ENCODE results near the gene ZNF367.

Gene ZNF367

DNA sequence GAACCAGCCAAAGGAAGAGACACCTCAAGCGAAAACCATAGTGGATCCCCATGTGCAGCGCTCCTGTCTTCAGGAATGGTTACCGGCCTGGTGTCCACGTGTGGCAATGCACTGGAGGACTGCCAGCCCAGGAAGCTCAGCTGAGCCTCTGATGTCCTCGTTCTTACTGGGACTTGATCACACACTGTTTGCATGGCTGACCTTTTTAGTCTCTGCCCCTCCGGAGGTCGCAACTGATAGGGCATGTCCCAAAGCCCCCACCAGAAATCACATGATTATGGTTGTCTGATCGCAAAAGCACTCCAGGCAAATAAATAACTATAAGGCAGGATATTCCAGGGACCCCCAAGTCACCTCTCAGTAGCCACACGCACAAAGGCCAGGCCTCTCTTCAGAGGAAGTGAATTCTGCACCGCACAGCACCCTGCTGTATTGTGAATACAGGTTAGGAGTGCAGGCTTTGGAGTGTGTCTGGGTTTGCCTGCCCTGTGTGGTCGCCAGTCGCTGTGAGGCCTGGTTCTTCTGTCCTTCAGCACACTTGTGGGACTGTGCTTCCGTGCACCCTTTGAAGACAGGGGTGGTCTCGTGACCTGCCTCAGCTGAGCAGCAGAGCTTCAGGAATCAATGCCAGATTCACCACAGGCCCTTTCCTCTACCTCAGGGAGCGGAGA lies 18.4 kb upstream of the ZNF367 start:
- no peak for DNase-seq

DNA sequence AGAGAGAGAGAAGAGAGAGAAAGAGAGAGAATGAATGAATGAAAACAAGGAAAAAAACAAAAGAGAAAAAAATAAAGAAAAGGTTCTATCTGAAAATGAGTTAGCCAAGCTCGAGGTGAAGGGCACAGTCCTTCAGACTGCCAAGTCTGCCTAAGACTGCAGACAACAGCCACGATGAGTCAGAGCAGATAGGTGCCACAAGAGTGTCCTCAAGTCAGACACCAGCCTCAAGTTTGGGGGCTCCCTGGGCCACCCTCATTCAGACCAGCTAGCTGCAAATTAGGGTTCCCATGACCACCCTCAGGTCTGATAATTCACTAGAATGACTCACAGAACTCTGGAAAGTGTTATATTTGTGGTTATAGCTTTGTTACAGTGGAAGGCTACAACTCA lies 17.9 kb upstream of the ZNF367 start:
- no peak for DNase-seq

DNA sequence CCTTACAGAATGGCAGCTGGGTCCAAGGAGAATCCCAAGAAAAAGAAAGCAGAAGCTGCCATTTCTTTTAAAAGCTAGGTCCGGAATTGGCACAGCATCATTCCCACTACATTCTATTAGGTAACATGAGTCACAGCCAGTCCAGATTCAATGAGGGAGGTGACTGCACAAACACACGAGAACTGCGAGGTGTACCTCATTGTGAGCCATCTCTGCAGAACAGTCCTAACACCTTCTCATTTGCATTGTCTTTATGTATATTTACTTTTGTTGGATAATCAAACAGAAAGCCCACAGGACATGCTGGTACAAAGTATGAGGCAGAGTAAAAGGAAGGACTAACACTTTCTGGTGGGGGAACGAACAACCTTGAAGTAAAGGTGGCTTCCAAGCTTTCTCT lies 17.2 kb upstream of the ZNF367 start:
- DNase-seq = no peak

DNA sequence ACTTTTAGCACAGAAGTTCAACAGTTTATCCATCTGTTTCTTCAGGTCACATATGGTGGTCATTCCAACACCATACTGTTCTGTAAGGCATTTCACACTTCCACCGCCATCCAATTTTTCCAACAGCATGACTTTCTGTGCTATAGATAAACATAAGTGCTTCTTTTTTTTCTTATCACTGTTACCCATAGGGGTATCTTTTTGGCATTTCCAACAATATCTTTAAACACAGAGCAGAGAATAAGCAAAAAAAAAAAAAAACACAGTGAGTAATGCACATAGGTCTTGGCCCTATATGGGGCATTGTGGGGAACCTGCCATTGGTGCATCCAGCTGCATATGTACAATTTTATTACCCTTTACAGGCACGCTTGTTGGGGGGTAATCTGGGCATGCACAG lies 12.2 kb upstream of the ZNF367 start:
- no peak for DNase-seq

DNA sequence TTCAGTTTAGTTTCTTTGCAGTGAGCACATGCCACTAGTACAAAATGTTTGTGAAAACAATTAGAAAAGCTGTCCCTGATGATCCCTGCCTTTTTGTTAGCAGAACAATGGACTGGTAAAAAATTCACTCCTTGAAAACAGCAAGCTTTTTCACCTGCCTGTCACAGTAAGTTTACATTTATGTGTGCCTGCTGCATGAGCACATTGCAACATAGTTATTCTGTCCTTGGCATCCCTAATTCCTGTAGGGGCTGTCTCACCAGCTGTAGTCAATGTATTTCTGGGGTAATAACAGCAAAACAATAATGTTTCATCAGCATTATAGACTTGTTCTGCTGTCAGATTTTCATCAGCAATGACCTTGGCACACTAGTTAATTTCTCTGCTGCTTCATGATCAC lies 11.6 kb upstream of the ZNF367 start:
- no peak for DNase-seq

DNA sequence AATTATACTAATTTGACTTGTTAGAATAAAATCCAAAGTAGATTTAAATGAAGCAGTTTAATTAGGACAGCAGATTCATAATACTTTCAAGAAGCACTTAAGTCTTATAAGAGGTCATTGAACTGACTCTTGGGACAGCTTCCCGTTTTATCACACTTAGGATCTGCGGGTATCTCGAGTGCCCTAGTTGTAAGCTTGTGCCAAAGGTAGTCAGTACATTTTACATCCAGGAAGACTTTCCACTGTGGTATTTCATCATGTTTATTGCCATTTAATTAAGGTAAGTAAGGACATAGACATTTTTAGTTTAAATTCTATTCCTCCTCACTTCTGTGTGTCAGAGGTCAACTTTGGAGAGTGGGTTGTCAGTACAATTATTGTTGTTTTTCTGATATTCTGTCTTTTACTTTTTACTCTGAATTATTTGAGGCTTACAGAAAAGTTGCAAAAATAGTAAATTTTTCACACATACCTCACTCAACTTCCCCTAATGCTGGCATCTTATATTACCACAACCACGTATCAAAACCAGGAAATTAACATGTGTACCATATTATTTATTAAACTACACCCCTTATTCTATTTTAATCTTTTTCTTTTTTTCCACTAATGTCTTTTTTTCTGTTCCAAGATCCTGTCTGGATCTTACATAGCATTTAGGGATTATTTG lies 7.5 kb upstream of the ZNF367 start:
- DNase-seq = no peak

DNA sequence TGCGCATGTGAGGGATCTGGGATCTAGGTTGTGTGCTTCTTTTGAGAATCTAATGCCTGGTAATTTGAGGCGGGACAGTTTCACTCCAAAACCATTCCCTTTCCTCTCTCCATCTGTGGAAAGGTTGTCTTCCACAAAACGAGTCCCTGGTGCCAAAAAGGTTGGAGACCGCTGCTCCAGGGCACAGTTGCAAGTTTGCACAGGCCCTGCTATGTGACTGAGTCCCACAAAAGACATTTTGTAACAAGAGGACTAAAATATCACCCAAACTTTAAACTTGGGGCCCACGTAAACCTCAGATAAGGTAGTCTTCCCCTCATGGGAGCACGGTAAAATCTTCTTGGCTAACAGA lies 5.8 kb upstream of the ZNF367 start:
- DNase-seq = no peak

DNA sequence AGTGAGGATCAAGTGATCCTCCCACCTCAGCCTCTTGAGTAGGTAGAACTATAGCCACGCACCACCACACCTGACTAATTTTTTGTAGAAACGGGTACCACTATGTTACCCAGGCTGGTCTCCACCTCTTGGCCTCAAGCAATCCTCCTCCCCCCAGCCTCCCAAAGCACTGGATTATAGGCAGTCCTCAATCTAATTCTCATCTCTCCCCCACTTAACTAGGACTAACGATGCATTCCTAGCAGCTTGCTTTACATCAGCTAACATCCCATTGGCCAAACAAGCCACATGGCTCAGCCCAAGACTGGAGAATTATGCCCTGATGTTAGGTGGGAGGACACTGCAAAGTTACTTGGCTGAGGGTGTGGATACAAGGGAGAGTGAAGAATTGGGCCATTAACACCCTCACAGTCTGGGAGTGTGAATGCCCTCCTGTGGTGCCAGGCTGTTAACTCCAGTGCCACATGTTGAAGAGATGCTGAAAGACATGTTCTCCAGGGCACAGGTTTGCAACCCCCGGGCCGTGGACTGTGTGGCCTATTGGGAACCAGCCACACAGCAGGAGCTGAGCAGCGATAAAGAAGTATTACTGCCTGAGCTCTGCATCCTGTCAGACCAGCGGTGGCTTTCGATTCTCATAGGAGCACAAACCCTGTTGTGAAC lies 5.3 kb upstream of the ZNF367 start:
- DNase-seq = no peak

DNA sequence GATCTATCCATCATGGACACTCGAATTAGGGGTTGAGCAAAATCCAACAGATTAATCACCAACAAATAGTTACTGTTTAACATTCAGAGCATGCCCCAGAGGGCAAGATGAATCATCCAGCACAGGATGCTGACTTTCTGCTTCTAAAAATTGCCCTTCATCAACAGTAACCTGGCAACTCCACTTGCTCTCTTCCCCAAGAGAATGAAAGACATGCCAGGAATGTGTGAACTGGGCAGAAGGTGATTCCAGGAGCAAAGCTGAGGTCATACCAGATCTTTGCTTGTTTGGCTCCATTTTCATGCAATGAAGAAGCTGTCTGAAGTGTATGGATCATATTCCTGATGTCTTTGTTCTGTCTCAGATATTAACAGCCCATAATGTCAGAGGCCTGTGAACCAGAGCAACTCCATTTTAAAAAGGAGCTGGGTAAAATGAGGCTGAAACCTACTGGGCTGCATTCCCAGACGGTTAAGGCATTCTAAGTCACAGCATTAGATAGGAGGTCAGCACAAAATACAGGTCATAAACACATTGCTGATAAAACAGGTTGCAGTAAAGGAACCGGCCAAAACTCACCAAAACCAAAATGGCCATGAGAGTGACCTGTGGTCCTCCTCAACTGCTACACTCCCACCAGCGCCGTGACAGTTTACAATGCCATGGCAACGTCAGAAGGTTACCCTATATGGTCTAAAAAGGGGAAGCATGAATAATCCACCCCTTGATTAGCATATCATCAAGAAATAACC lies 2.5 kb upstream of the ZNF367 start:
- peak; percentile 5 for DNase-seq

DNA sequence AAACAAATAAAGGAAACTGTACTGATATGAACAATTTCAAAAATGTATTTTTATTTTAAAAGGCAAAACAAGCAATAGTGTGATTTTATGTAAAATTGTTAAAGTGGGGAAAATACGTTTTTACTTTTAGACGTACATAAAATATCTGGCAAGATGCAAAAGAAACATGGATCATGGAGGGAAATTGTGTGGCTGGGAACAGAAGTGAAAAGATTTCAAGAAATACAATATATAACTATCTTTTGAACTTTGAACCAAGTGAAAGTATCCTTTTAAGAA lies 1.5 kb upstream of the ZNF367 start:
- no peak for DNase-seq

DNA sequence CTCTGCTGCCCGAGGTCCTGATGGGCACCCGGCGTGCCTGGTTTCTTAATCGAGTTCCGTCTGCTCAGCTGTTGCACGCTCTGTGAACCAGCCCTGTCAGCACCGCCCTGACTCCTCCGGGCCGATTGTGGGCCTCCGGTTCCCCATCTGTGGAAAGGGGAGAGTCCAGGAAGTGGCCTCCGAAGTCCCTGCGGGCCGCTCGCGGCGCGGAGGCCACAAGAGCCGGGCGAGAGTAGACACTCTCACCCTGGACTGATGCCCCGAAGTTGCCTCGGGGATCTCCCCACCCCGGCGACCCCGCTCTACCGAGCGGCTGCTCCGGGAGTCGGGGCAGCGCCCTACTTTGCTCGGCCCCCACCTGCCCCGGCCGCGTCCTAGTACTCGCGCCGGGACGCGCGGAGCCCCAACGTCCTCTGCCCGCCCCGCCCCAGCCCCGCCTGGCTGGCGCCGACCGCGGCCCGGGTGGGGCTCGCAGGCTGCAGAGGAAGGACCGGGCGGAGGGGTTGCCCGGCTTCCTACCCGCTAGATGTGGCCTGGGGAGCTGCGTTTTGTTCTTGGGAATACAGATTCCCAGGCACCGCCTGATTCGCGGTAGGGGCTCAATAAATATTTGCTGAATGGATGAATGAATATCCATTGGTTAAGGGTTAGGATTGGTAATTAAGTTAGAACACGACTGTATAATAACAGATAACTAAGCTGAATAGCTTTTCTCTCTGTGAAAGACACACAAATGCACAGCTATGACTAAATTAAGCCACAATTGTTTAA lies 935 bp upstream of the ZNF367 start:
- peak; percentile 60 for DNase-seq

DNA sequence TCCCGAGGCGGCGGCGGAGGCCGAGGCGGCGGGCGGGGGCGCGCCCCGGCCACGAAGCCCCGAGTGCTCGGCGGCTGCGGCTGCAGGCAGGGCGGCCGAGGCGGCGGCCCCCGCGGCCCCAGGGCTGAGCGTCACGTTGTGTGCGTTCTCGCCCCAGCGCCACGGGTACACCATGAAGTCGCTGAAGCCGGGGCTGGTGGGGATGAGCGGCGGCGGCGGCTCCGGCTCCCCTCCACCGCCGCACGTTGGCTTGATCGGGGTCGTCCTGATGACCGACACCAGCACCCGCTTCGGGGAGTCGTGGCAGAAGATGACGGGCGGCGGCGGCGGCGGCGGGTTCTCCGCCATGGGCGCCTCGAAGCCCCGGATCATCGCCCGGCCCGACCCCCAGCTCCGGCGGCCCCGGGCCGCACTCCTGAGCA lies 498 bp downstream of the ZNF367 start:
- DNase-seq = no peak

DNA sequence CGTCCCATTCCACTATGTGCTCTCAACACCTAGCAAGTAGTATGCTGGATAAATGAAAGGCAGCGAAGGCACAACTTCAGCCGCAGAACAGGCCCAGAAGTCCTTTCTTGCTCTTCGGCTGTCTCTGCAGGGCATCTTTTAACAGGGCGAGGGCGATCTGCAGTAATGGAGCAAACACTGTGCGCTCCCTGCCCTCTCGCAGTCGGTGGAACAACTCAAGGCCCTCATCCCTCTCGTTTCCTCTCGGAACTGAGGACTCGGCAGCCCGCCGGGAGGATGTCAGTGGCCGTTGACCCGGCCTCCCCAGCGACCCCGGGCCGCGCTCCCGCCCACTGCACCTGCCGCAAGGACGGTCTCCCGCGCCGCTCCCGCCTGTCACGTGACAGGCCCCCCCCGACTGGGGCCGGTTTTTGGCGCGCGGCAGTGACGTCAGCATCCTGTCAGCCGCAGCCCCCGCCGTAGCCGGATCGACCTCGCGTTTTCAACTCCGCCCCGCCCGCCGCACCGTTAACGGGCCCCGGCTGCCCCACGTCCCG lies 1.1 kb downstream of the ZNF367 start:
- DNase-seq = peak; percentile 30

DNA sequence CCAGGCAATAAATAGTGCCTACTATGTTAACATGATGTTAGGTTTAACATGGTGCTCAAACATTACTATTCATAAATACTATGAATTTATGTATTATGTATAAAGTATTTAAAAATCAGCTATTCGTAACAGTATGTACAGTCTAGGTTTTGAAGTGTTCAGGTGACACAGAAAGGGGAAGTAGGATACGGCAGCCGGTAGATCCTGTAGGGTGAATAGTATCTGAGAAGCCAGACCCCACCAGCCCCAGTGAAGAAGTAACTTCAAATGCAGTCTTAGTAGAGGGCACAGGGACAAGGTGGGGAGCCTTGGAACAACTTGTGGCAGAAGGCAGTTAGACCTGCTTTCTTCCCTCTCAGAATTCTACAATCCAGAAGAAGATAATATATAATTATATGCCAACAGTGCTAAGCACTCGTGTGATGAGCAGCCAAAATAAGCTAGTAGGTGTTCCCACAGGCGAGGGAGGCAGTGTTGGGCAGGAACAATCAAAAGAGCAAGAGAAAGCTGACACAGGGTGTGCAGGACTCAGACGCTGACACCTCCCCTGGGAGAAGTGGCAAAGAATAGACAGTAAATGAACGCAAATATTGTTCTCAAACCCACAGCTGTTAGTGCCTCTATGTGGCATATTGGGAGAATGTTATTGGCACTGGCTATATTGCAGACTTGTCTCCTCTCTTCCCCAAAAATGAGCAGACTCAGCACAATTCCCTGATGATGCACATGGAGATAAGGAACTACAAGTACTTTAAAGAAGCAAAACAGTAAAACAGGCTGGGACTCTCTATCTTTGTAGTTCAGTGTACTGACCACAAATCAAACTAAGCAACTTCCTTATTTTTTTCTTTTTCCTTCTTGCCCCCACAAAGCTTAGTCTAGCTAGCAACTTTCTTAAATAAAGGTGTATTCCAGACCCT lies 4.6 kb downstream of the ZNF367 start:
- DNase-seq = peak; percentile 15

DNA sequence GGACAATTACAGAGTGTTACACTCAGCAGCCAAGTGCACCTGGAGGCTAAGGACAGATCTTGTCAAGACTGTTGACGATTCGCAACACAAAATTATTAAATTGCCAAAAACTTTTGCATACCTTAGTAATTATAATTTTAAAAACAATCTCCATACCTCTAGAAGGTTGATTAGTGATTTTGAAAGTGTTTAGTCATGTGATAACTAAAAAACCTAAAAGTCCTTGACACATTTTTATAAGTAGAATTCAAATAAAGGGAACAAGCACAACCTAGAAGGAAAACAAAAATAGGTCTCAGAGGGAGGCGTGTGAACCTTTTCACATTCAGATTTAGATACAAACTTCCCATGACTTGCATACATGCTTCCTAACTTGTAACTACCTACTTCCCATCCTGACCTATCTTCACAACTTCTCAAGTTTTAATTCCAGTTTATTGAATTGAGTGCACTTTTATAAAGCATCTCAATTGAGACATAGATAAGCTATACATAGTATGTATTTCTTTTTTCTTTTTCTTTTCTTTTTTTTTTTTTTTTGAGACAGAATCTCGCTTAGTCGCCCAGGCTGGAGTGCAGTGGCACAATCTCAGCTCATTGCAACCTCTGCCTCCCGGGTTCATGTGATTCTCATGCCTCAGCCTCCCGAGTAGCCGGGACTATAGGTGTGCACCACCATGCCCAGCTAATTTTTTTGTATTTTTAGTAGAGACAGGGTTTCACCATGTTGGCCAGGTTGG lies 5.8 kb downstream of the ZNF367 start:
- DNase-seq = no peak

DNA sequence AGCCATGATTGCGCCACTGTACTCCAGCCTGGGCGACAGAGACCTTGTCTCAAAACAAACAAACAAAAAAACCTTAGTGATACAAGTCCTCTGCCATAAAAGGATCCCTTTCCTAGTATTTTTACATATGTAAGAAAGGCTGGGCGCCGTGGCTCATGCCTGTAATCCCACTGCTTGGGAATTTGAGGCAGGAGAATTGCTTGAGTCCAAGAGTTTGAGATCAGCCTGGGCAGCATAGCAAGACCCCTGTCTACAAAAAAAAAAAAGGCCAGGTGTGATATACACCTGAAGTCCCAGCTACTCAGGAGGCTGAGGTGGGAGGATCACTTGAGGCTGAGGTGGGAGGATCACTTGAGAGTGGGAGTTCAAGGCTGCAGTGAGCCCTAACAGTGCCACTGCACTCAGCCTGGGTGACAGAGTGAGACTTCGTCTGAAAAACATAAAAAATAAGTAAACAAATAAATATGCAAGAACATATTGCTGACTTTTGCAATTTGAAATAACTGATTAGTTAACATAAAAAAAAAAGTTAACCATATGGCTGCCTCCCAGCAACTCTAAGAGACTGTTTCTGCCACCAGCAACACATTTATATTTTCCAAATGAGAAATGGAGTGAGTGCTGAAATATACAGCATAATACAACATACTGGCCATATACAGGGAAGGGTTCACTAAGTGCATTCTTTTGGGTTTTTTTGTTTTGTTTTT lies 6.9 kb downstream of the ZNF367 start:
- no peak for DNase-seq

DNA sequence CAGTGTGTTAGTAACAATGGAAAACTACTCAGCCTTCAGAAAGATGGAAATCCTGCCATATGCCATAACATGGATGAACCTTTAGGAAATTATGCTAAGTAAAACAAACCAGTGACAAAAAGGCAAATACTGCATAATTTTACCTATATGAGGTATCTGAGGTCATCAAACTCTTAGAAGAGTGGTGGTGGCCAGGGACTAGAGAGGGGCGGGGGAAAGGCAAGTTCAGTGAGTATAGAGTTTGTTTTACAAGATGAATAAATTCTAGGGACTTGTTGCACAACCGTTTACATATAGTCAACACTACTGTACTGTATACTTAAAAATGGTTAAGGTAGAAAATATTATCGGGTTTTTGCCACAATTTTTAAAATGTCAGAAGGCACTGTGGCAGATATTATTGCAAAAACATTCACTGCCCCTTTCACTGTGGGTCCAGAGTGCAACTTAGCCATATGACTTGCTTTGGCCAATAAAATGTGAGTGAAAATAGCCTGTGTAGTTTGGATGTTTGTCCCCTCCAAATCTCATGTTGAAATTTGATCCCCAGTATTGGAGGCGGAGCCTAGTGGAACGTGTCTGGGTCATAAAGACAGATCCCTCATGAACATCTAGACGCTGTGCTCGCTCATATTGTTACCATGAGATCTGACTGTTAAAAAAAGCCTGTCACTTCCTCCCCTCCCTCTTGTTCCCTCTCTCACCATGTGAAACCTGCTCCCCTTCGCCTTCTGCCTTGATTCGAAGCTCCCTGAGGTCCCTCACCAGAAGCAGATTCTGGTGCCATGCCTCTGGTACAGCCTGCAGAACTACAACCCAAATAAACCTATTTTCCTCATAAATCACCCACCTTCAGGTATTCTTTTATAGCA lies 9.5 kb downstream of the ZNF367 start:
- DNase-seq = no peak

DNA sequence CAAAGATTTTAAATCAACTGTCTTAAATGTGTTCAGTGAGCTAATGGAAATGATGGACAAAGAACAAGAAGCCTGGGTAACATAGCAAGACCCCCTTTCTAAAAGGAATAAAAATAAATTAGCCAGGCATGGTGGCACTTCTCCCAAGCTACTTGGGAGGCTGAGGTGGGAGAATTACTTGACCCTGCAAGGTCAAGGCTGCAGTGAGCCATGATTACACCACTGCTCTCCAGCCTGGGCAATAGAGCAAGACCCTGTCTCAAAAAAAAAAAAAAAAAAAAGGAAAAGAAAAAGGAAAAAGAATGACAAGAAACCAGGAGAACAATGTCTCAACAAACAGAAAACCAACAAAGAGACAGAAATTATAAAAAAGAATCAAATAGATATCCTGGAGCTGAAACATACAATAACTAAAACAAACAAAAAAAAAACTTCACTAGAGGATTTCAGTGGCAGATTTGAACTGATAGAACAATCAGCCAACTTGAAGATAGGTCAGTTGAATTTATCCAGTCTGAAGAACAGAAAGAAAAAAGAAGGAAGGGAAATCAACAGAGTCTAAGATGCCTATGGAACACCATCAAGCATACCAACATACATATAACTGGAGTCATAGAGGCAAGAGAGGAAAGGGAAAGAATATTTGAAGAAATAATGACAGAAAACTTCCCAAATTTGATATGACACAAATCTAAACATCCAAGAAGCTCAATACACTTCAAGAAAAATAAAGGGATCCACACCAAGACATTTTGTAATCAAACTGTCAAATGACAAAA lies 17.8 kb downstream of the ZNF367 start:
- DNase-seq = no peak

DNA sequence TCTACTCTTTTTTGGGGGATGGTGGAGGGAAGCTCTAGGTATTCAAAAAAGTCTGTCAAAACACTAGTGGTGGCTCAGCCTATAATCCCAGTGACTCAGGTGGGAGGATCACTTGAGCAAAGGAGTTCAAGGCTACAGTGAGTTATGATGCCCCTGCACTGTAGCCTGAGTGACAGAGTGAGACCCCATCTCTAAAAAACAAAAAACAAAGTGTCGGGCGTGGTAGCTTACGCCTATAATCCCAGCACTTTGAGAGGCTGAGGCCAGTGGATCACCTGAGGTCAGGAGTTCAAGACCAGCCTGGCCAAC lies 18.9 kb downstream of the ZNF367 start:
- DNase-seq = no peak
